PC-3 (cell line): ENCODE results near the gene UBL7.

Experiments used
- EZH2 ChIP-seq: fragments of 300-600 bp; sonication (generic); IDR thresholded peaks from one replicate; pipeline ENCODE4 v1.6.1; 2017; ENCODE audit warnings: antibody characterized with exemption, mild to moderate bottlenecking, low read length; ENCODE audit not compliant: unreplicated experiment
- EZH2phosphoT487 ChIP-seq: fragments of 300-600 bp; sonication (generic); IDR thresholded peaks from 2 replicates; pipeline ENCODE4 v1.6.1; 2018; ENCODE audit warnings: mild to moderate bottlenecking, antibody characterized with exemption, low read length, borderline replicate concordance
- TF ChIP-seq, protein P1 (sequence below): fragments of 300-600 bp; sonication (generic); conservative IDR thresholded peaks from 2 replicates; pipeline ENCODE4 v1.5.1; 2017; ENCODE audit warnings: antibody characterized with exemption, low read depth, mild to moderate bottlenecking, low read length

DNA sequence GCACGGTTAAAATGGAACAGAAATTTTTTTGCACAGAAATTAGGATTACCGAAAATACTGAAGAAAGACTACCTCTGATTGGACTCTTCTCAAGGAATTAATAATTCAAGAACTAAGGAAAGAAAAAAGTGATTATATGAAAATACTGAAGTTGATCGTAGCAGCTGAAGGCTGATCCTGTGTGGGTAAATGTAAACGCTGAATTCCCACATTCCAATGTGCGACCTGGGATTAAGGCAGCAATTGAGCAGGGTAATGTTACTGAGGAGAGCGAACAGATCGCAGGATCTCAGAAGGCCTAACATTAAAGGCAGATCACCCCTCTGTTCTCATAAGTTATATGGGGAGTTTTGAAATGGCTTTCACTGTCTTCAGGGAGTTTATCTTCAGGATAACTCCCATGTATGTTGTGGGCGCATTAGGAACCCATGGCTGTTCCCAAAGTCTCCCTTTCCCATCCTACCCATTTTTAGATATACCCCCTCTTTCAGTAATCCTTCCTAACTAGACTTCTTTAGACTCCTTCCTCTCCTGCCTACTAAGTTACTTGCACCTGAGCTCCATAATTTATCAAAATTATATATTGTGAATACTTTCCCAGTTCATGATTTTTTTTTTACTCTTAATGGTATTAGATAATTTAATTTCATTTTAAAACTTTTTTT lies 1.0 kb upstream of the UBL7 start:
- TF ChIP-seq EZH2 (no peak), EZH2phosphoT487 (no peak)
- TF ChIP-seq, protein P1, sequence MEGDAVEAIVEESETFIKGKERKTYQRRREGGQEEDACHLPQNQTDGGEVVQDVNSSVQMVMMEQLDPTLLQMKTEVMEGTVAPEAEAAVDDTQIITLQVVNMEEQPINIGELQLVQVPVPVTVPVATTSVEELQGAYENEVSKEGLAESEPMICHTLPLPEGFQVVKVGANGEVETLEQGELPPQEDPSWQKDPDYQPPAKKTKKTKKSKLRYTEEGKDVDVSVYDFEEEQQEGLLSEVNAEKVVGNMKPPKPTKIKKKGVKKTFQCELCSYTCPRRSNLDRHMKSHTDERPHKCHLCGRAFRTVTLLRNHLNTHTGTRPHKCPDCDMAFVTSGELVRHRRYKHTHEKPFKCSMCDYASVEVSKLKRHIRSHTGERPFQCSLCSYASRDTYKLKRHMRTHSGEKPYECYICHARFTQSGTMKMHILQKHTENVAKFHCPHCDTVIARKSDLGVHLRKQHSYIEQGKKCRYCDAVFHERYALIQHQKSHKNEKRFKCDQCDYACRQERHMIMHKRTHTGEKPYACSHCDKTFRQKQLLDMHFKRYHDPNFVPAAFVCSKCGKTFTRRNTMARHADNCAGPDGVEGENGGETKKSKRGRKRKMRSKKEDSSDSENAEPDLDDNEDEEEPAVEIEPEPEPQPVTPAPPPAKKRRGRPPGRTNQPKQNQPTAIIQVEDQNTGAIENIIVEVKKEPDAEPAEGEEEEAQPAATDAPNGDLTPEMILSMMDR = no peak
